Activated CD4-positive, alpha-beta T cell treated with anti-CD3 and anti-CD28 coated beads for 36 hours (primary cell): ENCODE results near the gene LIN7A. TPM values are rescaled to one million over a fixed set of nuclear protein-coding genes. Genes with fewer than 3 reads are reported as not detected.
A peak's percentile ranks its signal among the peaks of the same experiment; 100 is the strongest.
"Not testable (repeated sequence)": the region's sequence is repeated elsewhere in the genome, so short reads cannot be mapped to it uniquely, and the experiment has no call there.

Experiments used
- ATAC-seq: fragments of 200-7000 bp; cut with Tn5 transposase; one replicate; pipeline ENCODE4 v1.10.0; 2021; ENCODE audit warnings: mild to moderate bottlenecking, moderate library complexity
- CTCF ChIA-PET: fragments of 350-600 bp; sonication (Branson Sonifier 250); formaldehyde crosslinking; loops from one replicate; lab custom pipeline; 2021; ENCODE audit warnings: antibody characterized with exemption; lab: Charles Lee
- POLR2A ChIA-PET: fragments of 350-600 bp; sonication (Branson Sonifier 250); formaldehyde crosslinking; loops from one replicate; lab custom pipeline; 2021; ENCODE audit warnings: antibody characterized with exemption, inconsistent platforms; lab: Charles Lee
- DNase-seq: peaks from one replicate; pipeline ENCODE4 v3.0.0-alpha.2; 2020
- H3K27ac Mint-ChIP-seq: one replicate; pipeline ENCODE4 v1.8.0; 2021; ENCODE audit warnings: mixed read lengths
- H3K27me3 Mint-ChIP-seq: one replicate; pipeline ENCODE4 v1.8.0; 2021; ENCODE audit warnings: mixed read lengths
- H3K36me3 Mint-ChIP-seq: one replicate; pipeline ENCODE4 v1.8.0; 2021; ENCODE audit warnings: low read depth, mixed read lengths
- H3K4me1 Mint-ChIP-seq: one replicate; pipeline ENCODE4 v1.8.0; 2021; ENCODE audit warnings: mixed read lengths
- H3K4me3 Mint-ChIP-seq: one replicate; pipeline ENCODE4 v1.8.0; 2021; ENCODE audit warnings: mild to moderate bottlenecking, moderate library complexity, mixed read lengths
- H3K9me3 Mint-ChIP-seq: one replicate; pipeline ENCODE4 v1.8.0; 2021; ENCODE audit warnings: low read depth, mixed read lengths
- intact Hi-C, 2 experiments: fragments of 100-400 bp; cut with DNase I in 1 of 2; cut with micrococcal nuclease in 1 of 2; formaldehyde crosslinking; loops; one replicate each; pipeline versions ENCODE4 v1.14.2 to v1.15.1; 2022 to 2024; cut with DNase I, micrococcal nuclease
- total RNA-seq, 2 experiments: library from RNA; stranded (reverse); gene quantifications; one replicate each; pipeline ENCODE4 v1.2.3, GENCODE V29; 2021

Gene LIN7A
- total RNA-seq, 2 experiments from 2014 or later, result not detected

- Mint-ChIP-seq H3K4me3 (no peak overlapping the region), H3K27ac (no peak overlapping the region), H3K4me1 (no peaks in the 10 kb centered on the region), H3K9me3 (peaks cover 3% of the 10 kb centered on the region), H3K36me3 (no peaks in the 10 kb centered on the region), H3K27me3 (no peaks in the 10 kb centered on the region)
- intact Hi-C loops, result no loop called here
- ChIA-PET POLR2A (no interaction called here), CTCF (no interaction called here)
- no peak for DNase-seq
- ATAC-seq, result no peak
Observed at GRCh38 chr12:80798281-80798680, 139.5 kb downstream of the LIN7A start.

GRCh38 chr12:80794551-80794950 is 143.2 kb downstream of the LIN7A start:
- no peak for ATAC-seq
- POLR2A ChIA-PET, result no interaction called here
- CTCF ChIA-PET, result interaction anchor here (1.5 kb wide), 1 partner anchor 9 kb away, joined by 4 read pairs; no protein-coding TSS in a partner anchor

GRCh38 chr12:80792861-80793260 is 144.9 kb downstream of the LIN7A start:
- Mint-ChIP-seq H3K27ac (no peak overlapping the region), H3K36me3 (no peaks in the 10 kb centered on the region), H3K9me3 (peaks cover 2% of the 10 kb centered on the region), H3K4me1 (no peaks in the 10 kb centered on the region), H3K27me3 (no peaks in the 10 kb centered on the region), H3K4me3 (no peak overlapping the region)
- ChIA-PET CTCF (no interaction called here), POLR2A (no interaction called here)
- intact Hi-C loops, result no loop called here
- no peak for ATAC-seq
- no peak for DNase-seq

More at GRCh38 chr12:80794551-80794950, 143.2 kb downstream of the LIN7A start:
- Mint-ChIP-seq H3K27ac (no peak overlapping the region), H3K4me3 (no peak overlapping the region), H3K4me1 (no peaks in the 10 kb centered on the region), H3K9me3 (peaks cover 2% of the 10 kb centered on the region), H3K36me3 (no peaks in the 10 kb centered on the region), H3K27me3 (no peaks in the 10 kb centered on the region)
- intact Hi-C loops, result no loop called here
- DNase-seq, result no peak

GRCh38 chr12:80791863-80792262 is 145.9 kb downstream of the LIN7A start:
- intact Hi-C loops, result no loop called here
- H3K9me3 Mint-ChIP-seq, result peaks cover 2% of the 10 kb centered on the region
- POLR2A ChIA-PET, result no interaction called here

GRCh38 chr12:80788407-80788806 is 149.3 kb downstream of the LIN7A start:
- intact Hi-C loops, H3K27me3 Mint-ChIP-seq, H3K4me1 Mint-ChIP-seq, CTCF ChIA-PET, H3K9me3 Mint-ChIP-seq, H3K4me3 Mint-ChIP-seq, ATAC-seq, H3K36me3 Mint-ChIP-seq, H3K27ac Mint-ChIP-seq, POLR2A ChIA-PET, DNase-seq: not testable (repeated sequence)

More at GRCh38 chr12:80791863-80792262, 145.9 kb downstream of the LIN7A start:
- no peak overlapping the region for H3K27ac Mint-ChIP-seq
- H3K27me3 Mint-ChIP-seq, result no peaks in the 10 kb centered on the region
- ATAC-seq, result no peak
- H3K36me3 Mint-ChIP-seq, result no peaks in the 10 kb centered on the region
- CTCF ChIA-PET, result no interaction called here
- no peak for DNase-seq
- H3K4me1 Mint-ChIP-seq, result no peaks in the 10 kb centered on the region
- no peak overlapping the region for H3K4me3 Mint-ChIP-seq

GRCh38 chr12:80782963-80783470 is 154.7 kb downstream of the LIN7A start:
- H3K27ac Mint-ChIP-seq, POLR2A ChIA-PET, CTCF ChIA-PET, H3K9me3 Mint-ChIP-seq, H3K27me3 Mint-ChIP-seq, H3K4me3 Mint-ChIP-seq, H3K36me3 Mint-ChIP-seq, DNase-seq, intact Hi-C loops, ATAC-seq, H3K4me1 Mint-ChIP-seq: not testable (repeated sequence)

GRCh38 chr12:80781313-80781712 is 156.4 kb downstream of the LIN7A start:
- no peak overlapping the region for H3K4me3 Mint-ChIP-seq
- no peak overlapping the region for H3K27ac Mint-ChIP-seq
- ChIA-PET POLR2A (no interaction called here), CTCF (no interaction called here)
- no peak for ATAC-seq
- intact Hi-C loops, result no loop called here
- peaks cover 5% of the 10 kb centered on the region for H3K4me1 Mint-ChIP-seq
- peaks cover 11% of the 10 kb centered on the region for H3K9me3 Mint-ChIP-seq
- no peak for DNase-seq
- peaks cover 2% of the 10 kb centered on the region for H3K27me3 Mint-ChIP-seq
- no peaks in the 10 kb centered on the region for H3K36me3 Mint-ChIP-seq

GRCh38 chr12:80780746-80781145 is 157.0 kb downstream of the LIN7A start:
- POLR2A ChIA-PET, result no interaction called here
- peaks cover 5% of the 10 kb centered on the region for H3K4me1 Mint-ChIP-seq
- ATAC-seq (no peak), DNase-seq (no peak)
- no peak overlapping the region for H3K4me3 Mint-ChIP-seq
- intact Hi-C loops, result no loop called here
- no peaks in the 10 kb centered on the region for H3K36me3 Mint-ChIP-seq
- no peak overlapping the region for H3K27ac Mint-ChIP-seq
- peaks cover 11% of the 10 kb centered on the region for H3K9me3 Mint-ChIP-seq
- CTCF ChIA-PET, result no interaction called here
- peaks cover 2% of the 10 kb centered on the region for H3K27me3 Mint-ChIP-seq

GRCh38 chr12:80778005-80778541 is 159.7 kb downstream of the LIN7A start:
- ChIA-PET POLR2A (no interaction called here), CTCF (no interaction called here)
- peaks cover 2% of the 10 kb centered on the region for H3K27me3 Mint-ChIP-seq
- no peak overlapping the region for H3K4me3 Mint-ChIP-seq
- ATAC-seq (peak; percentile 98), DNase-seq (peak; percentile 74)
- intact Hi-C loops, result no loop called here
- H3K36me3 Mint-ChIP-seq, result no peaks in the 10 kb centered on the region
- H3K9me3 Mint-ChIP-seq, result peaks cover 14% of the 10 kb centered on the region
- peaks cover 5% of the 10 kb centered on the region for H3K4me1 Mint-ChIP-seq
- H3K27ac Mint-ChIP-seq, result no peak overlapping the region

GRCh38 chr12:80777587-80777986 is 160.1 kb downstream of the LIN7A start:
- ChIA-PET CTCF (no interaction called here), POLR2A (no interaction called here)
- Mint-ChIP-seq H3K27me3 (peaks cover 2% of the 10 kb centered on the region), H3K9me3 (peaks cover 14% of the 10 kb centered on the region), H3K4me1 (peaks cover 5% of the 10 kb centered on the region), H3K36me3 (no peaks in the 10 kb centered on the region), H3K27ac (no peak overlapping the region), H3K4me3 (no peak overlapping the region)
- intact Hi-C loops, result no loop called here
- no peak for DNase-seq
- no peak for ATAC-seq

- H3K36me3 Mint-ChIP-seq, result no peaks in the 10 kb centered on the region
- POLR2A ChIA-PET, result no interaction called here
- peaks cover 14% of the 10 kb centered on the region for H3K9me3 Mint-ChIP-seq
- peaks cover 5% of the 10 kb centered on the region for H3K4me1 Mint-ChIP-seq
- H3K27me3 Mint-ChIP-seq, result peaks cover 2% of the 10 kb centered on the region
- CTCF ChIA-PET, result no interaction called here
- H3K27ac Mint-ChIP-seq, result no peak overlapping the region
- ATAC-seq, result no peak
- no peak for DNase-seq
- no peak overlapping the region for H3K4me3 Mint-ChIP-seq
- intact Hi-C loops, result no loop called here
Observed at GRCh38 chr12:80776706-80777105, 161.0 kb downstream of the LIN7A start.

- intact Hi-C loops, result no loop called here
- H3K36me3 Mint-ChIP-seq, result no peaks in the 10 kb centered on the region
- POLR2A ChIA-PET, result no interaction called here
- H3K4me3 Mint-ChIP-seq, result no peak overlapping the region
- DNase-seq (no peak), ATAC-seq (no peak)
- CTCF ChIA-PET, result no interaction called here
- H3K4me1 Mint-ChIP-seq, result no peaks in the 10 kb centered on the region
- peaks cover 11% of the 10 kb centered on the region for H3K9me3 Mint-ChIP-seq
- no peaks in the 10 kb centered on the region for H3K27me3 Mint-ChIP-seq
- H3K27ac Mint-ChIP-seq, result no peak overlapping the region
Observed at GRCh38 chr12:80770958-80771357, 166.8 kb downstream of the LIN7A start.
